ENCODE measurements around the gene INSYN2B.

- no peak for TF ChIP-seq CTCF (conservative IDR thresholded peaks at IDR 0.05; ENCODE audit: low read depth, low read length)
- no peak for TF ChIP-seq EZH2phosphoT487 (IDR thresholded peaks at IDR 0.05; ENCODE audit: borderline replicate concordance, low read length)
- no peak for TF ChIP-seq EZH2 (IDR thresholded peaks at IDR 0.05; ENCODE audit: low read length, unreplicated experiment)
Measured at GRCh38 chr5:169842699-169843098, 137.6 kb downstream of the INSYN2B start.
